IMR-90 (cell line): ENCODE results near the gene TCERG1L. TPM values are rescaled to one million over a fixed set of nuclear protein-coding genes. Genes with fewer than 3 reads are reported as not detected.

Experiments
- ATAC-seq: fragments of 200-7000 bp; cut with Tn5 transposase; 2 replicates; pipeline ENCODE4 v1.9.1; 2020; ENCODE audit warnings: low read depth, mild to moderate bottlenecking, moderate library complexity
- BruUV-seq: library from RNA; stranded (reverse); fragments of 400-500 nt; replicated peaks from 2 replicates; lab custom pipeline; 2021; lab: Mats Ljungman, UMichigan
- CTCF ChIA-PET: fragments of 300-600 bp; formaldehyde crosslinking; extraction: SDS; loops from one replicate; lab custom pipeline; 2021; ENCODE audit warnings: antibody characterized with exemption; lab: Yijun Ruan, JAX
- POLR2A ChIA-PET: fragments of 300-600 bp; sonication (Branson Sonifier 250); formaldehyde crosslinking; loops from one replicate; lab custom pipeline; 2022; ENCODE audit warnings: antibody characterized with exemption; ENCODE audit not compliant: unreplicated experiment; lab: Charles Lee
- DNase-seq: peaks from one replicate; pipeline ENCODE4 v3.0.0; 2013
- H2AFZ ChIP-seq: replicated peaks from 2 replicates; pipeline ENCODE3; 2013; ENCODE audit warnings: low read length, mild to moderate bottlenecking; ENCODE audit not compliant: poor library complexity
- H2AK5ac ChIP-seq: 2 replicates; pipeline ENCODE4 v1.6.1; 2013; ENCODE audit warnings: low read depth, low read length, inconsistent platforms
- H2AK9ac ChIP-seq: replicated peaks from 2 replicates; pipeline ENCODE3; 2013; ENCODE audit warnings: mild to moderate bottlenecking, low read depth, low read length, moderate library complexity; ENCODE audit not compliant: poor library complexity
- H2BK120ac ChIP-seq: 2 replicates; pipeline ENCODE4 v1.6.1; 2013; ENCODE audit warnings: low read depth, low read length, inconsistent platforms
- H2BK15ac ChIP-seq: 3 replicates; pipeline ENCODE4 v1.6.1; 2013; ENCODE audit warnings: low read depth, low read length, inconsistent platforms
- H2BK20ac ChIP-seq: 2 replicates; pipeline ENCODE4 v1.6.1; 2013; ENCODE audit warnings: low read depth, mild to moderate bottlenecking, inconsistent platforms, low read length, moderate library complexity
- H2BK5ac ChIP-seq: 2 replicates; pipeline ENCODE4 v1.6.1; 2013; ENCODE audit warnings: mild to moderate bottlenecking, low read depth, low read length, inconsistent platforms; ENCODE audit not compliant: poor library complexity, severe bottlenecking
- H3K14ac ChIP-seq: replicated peaks from 2 replicates; pipeline ENCODE4 v1.6.1; 2013; ENCODE audit warnings: low read depth, low read length, inconsistent platforms
- H3K18ac ChIP-seq: 2 replicates; pipeline ENCODE4 v1.6.1; 2013; ENCODE audit warnings: low read depth, low read length, control low read depth
- H3K23ac ChIP-seq: 2 replicates; pipeline ENCODE4 v1.6.1; 2013; ENCODE audit warnings: low read depth, low read length, inconsistent platforms
- H3K27ac ChIP-seq: 2 replicates; pipeline ENCODE4 v1.5.1; 2013; ENCODE audit warnings: mild to moderate bottlenecking, control low read depth, low read length; ENCODE audit not compliant: insufficient read depth
- H3K27me3 ChIP-seq: 2 replicates; pipeline ENCODE4 v1.6.1; 2013; ENCODE audit warnings: low read length; ENCODE audit not compliant: control insufficient read depth, insufficient read depth
- H3K36me3 ChIP-seq: 2 replicates; pipeline ENCODE4 v1.6.1; 2013; ENCODE audit warnings: low read length, mixed read lengths; ENCODE audit not compliant: control insufficient read depth, insufficient read depth
- H3K4ac ChIP-seq: 2 replicates; pipeline ENCODE4 v1.6.1; 2013; ENCODE audit warnings: low read depth, low read length, inconsistent platforms
- H3K4me1 ChIP-seq: 2 replicates; pipeline ENCODE4 v1.6.1; 2013; ENCODE audit warnings: low read length, mixed read lengths; ENCODE audit not compliant: control insufficient read depth, insufficient read depth
- H3K4me2 ChIP-seq: 2 replicates; pipeline ENCODE4 v1.6.1; 2013; ENCODE audit warnings: low read depth, mild to moderate bottlenecking, control low read depth, low read length, moderate library complexity
- H3K4me3 ChIP-seq: 2 replicates; pipeline ENCODE4 v1.5.1; 2013; ENCODE audit warnings: low read depth, mild to moderate bottlenecking, control low read depth, low read length, moderate library complexity; ENCODE audit not compliant: insufficient read depth
- H3K56ac ChIP-seq: 2 replicates; pipeline ENCODE4 v1.6.1; 2013; ENCODE audit warnings: low read length, inconsistent platforms; ENCODE audit not compliant: insufficient read depth; ENCODE audit errors: extremely low read depth
- H3K79me1 ChIP-seq, 2 experiments: 2 replicates each; pipeline ENCODE4 v1.6.1; 2013; ENCODE audit warnings: low read length in 2 of 2, inconsistent platforms in 1 of 2, low read depth in 1 of 2
- H3K9ac ChIP-seq: 2 replicates; pipeline ENCODE4 v1.6.1; 2013; ENCODE audit warnings: low read depth, low read length, control low read depth
- H3K9me1 ChIP-seq: 2 replicates; pipeline ENCODE4 v1.6.1; 2013; ENCODE audit warnings: low read length, inconsistent platforms; ENCODE audit not compliant: insufficient read depth
- H3K9me3 ChIP-seq: 2 replicates; pipeline ENCODE4 v1.6.1; 2013; ENCODE audit warnings: low read length; ENCODE audit not compliant: control insufficient read depth, insufficient read depth
- H4K20me1 ChIP-seq: 2 replicates; pipeline ENCODE4 v1.6.1; 2013; ENCODE audit warnings: low read length, inconsistent platforms; ENCODE audit not compliant: insufficient read depth
- H4K5ac ChIP-seq: 2 replicates; pipeline ENCODE4 v1.6.1; 2013; ENCODE audit warnings: mild to moderate bottlenecking, low read depth, low read length, control low read depth
- H4K8ac ChIP-seq, 2 experiments: 2 replicates each; pipeline ENCODE4 v1.6.1; 2013; ENCODE audit warnings: low read depth in 2 of 2, low read length in 2 of 2, control low read depth in 1 of 2, inconsistent platforms in 1 of 2
- H4K91ac ChIP-seq: 2 replicates; pipeline ENCODE4 v1.6.1; 2013; ENCODE audit warnings: low read depth, low read length, inconsistent platforms; ENCODE audit not compliant: insufficient read depth
- CHD1 ChIP-seq: IDR thresholded peaks from 2 replicates; pipeline ENCODE4 v1.6.1; 2012; ENCODE audit warnings: low read depth, low read length, improper control_type of control experiment
- MAFK ChIP-seq: IDR thresholded peaks from 2 replicates; pipeline ENCODE4 v1.6.1; 2012; ENCODE audit warnings: low read depth, low read length, improper control_type of control experiment
- MXI1 ChIP-seq: IDR thresholded peaks from 2 replicates; pipeline ENCODE4 v1.6.1; 2012; ENCODE audit warnings: low read depth, mild to moderate bottlenecking, low read length, moderate library complexity, borderline replicate concordance
- NFE2L2 ChIP-seq: fragments of 150-350 bp; IDR thresholded peaks from 2 replicates; pipeline ENCODE4 v1.6.1; 2016; ENCODE audit warnings: low read depth, mild to moderate bottlenecking, low read length
- POLR2A ChIP-seq: IDR thresholded peaks from 2 replicates; pipeline ENCODE4 v1.6.1; 2012; ENCODE audit warnings: mild to moderate bottlenecking, low read depth, low read length
- RAD21 ChIP-seq: IDR thresholded peaks from 2 replicates; pipeline ENCODE4 v1.6.1; 2012; ENCODE audit warnings: low read length, improper control_type of control experiment
- RCOR1 ChIP-seq: IDR thresholded peaks from 2 replicates; pipeline ENCODE4 v1.6.1; 2012; ENCODE audit warnings: mild to moderate bottlenecking, low read length, improper control_type of control experiment; ENCODE audit not compliant: insufficient replicate concordance
- RFX5 ChIP-seq: IDR thresholded peaks from 2 replicates; pipeline ENCODE4 v1.8.0; 2012; ENCODE audit warnings: low read depth, mild to moderate bottlenecking, low read length, moderate library complexity
- SMC3 ChIP-seq: fragments of 150-350 bp; IDR thresholded peaks from 2 replicates; pipeline ENCODE4 v1.6.1; 2016; ENCODE audit warnings: low read depth, mild to moderate bottlenecking, antibody characterized with exemption, low read length, moderate library complexity
- USF2 ChIP-seq: fragments of 150-350 bp; IDR thresholded peaks from 2 replicates; pipeline ENCODE4 v1.6.1; 2017; ENCODE audit warnings: mild to moderate bottlenecking, antibody characterized with exemption, low read length, low read depth
- WGBS, 2 experiments: methylation state at CpG; one replicate each; pipeline versions ENCODE4 v1.1.5 to v1.1.7; 2013; ENCODE audit warnings: missing lambda C conversion rate in 2 of 2; ENCODE audit not compliant: insufficient read length in 1 of 2; ENCODE audit errors: extremely low coverage in 2 of 2; 5-methylcytosine and 5-hydroxymethylcytosine counted together
- dilution Hi-C: fragments of 300-500 bp; cut with HindIII; formaldehyde crosslinking; loops from one replicate; pipeline ENCODE4 v1.14.3; 2018; ENCODE audit warnings: low sequenced_read_pairs; ENCODE audit not compliant: unreplicated experiment
- in situ Hi-C: fragments of 300-500 bp; cut with MboI; formaldehyde crosslinking; loops from 3 replicates; pipeline ENCODE4 v1.14.3; 2019; ENCODE audit warnings: low sequenced_read_pairs, inconsistent platforms, mixed read lengths
- intact Hi-C: fragments of 100-400 bp; cut with micrococcal nuclease; formaldehyde crosslinking; loops from 2 replicates; pipeline ENCODE4 v1.10.0; 2022
- polyA plus RNA-seq, 3 experiments: library from polyadenylated mRNA; depleted of rRNA; stranded (reverse); fragments of >200 nt; gene quantifications; 2 replicates each; pipeline ENCODE4 v1.2.3, GENCODE V29; 2012; ENCODE audit warnings: low replicate concordance in 1 of 3
- total RNA-seq: library from RNA; depleted of rRNA; stranded (reverse); fragments of >200 nt; gene quantifications from 2 replicates; pipeline ENCODE4 v1.2.3, GENCODE V29; 2012
- TF ChIP-seq, protein P1 (sequence below): fragments of 150-350 bp; IDR thresholded peaks from 2 replicates; pipeline ENCODE4 v1.6.1; 2016; ENCODE audit warnings: low read depth, mild to moderate bottlenecking, low read length, moderate library complexity, borderline replicate concordance
- TF ChIP-seq, protein P2 (sequence below): conservative IDR thresholded peaks from 2 replicates; pipeline ENCODE4 v1.5.1; 2012; ENCODE audit warnings: mild to moderate bottlenecking, low read depth, low read length, improper control_type of control experiment

Gene TCERG1L
- total and polyA plus RNA-seq, 2 of the 4 experiments (the other 2 are of a cell fraction) = not detected

DNA sequence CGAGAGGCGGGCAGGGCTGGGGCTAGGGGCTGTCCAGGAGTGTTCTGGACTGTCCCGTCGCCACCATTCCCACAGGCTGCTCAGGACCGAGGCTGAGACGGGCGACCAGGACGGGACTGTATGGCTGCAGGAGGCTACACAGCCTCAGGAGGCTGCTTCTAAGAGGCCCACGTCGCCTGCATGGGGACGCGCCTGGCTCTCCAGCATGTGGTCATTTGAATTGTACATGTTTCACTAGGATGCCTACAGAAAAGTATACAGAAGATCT, 216.3 kb downstream of the TCERG1L start:
- Histone ChIP-seq H2AK5ac (no peak overlapping the region), H4K8ac (no peak overlapping the region), H3K36me3 (no peaks in the 10 kb centered on the region), H3K27me3 (no peaks in the 10 kb centered on the region), H3K4me1 (no peaks in the 10 kb centered on the region), H4K91ac (no peak overlapping the region), H2AK9ac (no peak overlapping the region), H3K4me3 (no peak overlapping the region), H4K5ac (no peak overlapping the region), H2BK120ac (no peak overlapping the region), H3K4me2 (no peak overlapping the region), H3K56ac (no peak overlapping the region), H4K20me1 (no peaks in the 10 kb centered on the region), H3K27ac (no peak overlapping the region), H2BK15ac (no peak overlapping the region), H3K9me3 (peaks cover 34% of the 10 kb centered on the region), H3K9ac (no peak overlapping the region), H3K14ac (no peak overlapping the region), H2BK5ac (no peak overlapping the region), H3K79me1 (no peaks in the 10 kb centered on the region), H3K9me1 (no peaks in the 10 kb centered on the region), H3K18ac (no peak overlapping the region), H2AFZ (no peak overlapping the region), H3K4ac (no peak overlapping the region), H2BK20ac (no peak overlapping the region), H3K23ac (no peak overlapping the region)
- dilution Hi-C loops (no loop called here), in situ Hi-C loops (no loop called here), intact Hi-C loops (no loop called here)
- BruUV-seq = no TSS peak
- CTCF ChIA-PET = no interaction called here
- ATAC-seq = no peak
- no peak for DNase-seq
- WGBS, 2 experiments = no CpG with 5 or more reads among the region's 12 CpGs
- POLR2A ChIA-PET = no interaction called here
- TF ChIP-seq SMC3 (no peak), NFE2L2 (no peak), USF2 (no peak), MXI1 (no peak), RFX5 (no peak), MAFK (no peak), RAD21 (no peak), POLR2A (no peak), RCOR1 (no peak), CHD1 (no peak)
- TF ChIP-seq, protein P1, sequence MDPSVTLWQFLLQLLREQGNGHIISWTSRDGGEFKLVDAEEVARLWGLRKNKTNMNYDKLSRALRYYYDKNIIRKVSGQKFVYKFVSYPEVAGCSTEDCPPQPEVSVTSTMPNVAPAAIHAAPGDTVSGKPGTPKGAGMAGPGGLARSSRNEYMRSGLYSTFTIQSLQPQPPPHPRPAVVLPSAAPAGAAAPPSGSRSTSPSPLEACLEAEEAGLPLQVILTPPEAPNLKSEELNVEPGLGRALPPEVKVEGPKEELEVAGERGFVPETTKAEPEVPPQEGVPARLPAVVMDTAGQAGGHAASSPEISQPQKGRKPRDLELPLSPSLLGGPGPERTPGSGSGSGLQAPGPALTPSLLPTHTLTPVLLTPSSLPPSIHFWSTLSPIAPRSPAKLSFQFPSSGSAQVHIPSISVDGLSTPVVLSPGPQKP = no peak
- TF ChIP-seq, protein P2, sequence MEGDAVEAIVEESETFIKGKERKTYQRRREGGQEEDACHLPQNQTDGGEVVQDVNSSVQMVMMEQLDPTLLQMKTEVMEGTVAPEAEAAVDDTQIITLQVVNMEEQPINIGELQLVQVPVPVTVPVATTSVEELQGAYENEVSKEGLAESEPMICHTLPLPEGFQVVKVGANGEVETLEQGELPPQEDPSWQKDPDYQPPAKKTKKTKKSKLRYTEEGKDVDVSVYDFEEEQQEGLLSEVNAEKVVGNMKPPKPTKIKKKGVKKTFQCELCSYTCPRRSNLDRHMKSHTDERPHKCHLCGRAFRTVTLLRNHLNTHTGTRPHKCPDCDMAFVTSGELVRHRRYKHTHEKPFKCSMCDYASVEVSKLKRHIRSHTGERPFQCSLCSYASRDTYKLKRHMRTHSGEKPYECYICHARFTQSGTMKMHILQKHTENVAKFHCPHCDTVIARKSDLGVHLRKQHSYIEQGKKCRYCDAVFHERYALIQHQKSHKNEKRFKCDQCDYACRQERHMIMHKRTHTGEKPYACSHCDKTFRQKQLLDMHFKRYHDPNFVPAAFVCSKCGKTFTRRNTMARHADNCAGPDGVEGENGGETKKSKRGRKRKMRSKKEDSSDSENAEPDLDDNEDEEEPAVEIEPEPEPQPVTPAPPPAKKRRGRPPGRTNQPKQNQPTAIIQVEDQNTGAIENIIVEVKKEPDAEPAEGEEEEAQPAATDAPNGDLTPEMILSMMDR = no peak
